Glutamatergic neuron (in vitro differentiated cells): ENCODE results near the gene LSAMP. TPM values are rescaled to one million over a fixed set of nuclear protein-coding genes. Genes with fewer than 3 reads are reported as not detected.

Experiments used
- DNase-seq: peaks from one replicate; pipeline ENCODE4 v3.0.0; 2022
- H3K27ac Mint-ChIP-seq: one replicate; pipeline ENCODE4 v1.8.0; 2020; ENCODE audit warnings: mild to moderate bottlenecking, mixed read lengths, inconsistent platforms; ENCODE audit not compliant: unreplicated experiment
- H3K27me3 Mint-ChIP-seq: one replicate; pipeline ENCODE4 v1.8.0; 2020; ENCODE audit warnings: mild to moderate bottlenecking, moderate library complexity, mixed read lengths, inconsistent platforms; ENCODE audit not compliant: unreplicated experiment
- H3K36me3 Mint-ChIP-seq: one replicate; pipeline ENCODE4 v1.8.0; 2020; ENCODE audit warnings: mild to moderate bottlenecking, mixed read lengths, inconsistent platforms; ENCODE audit not compliant: unreplicated experiment
- H3K4me1 Mint-ChIP-seq: one replicate; pipeline ENCODE4 v1.8.0; 2020; ENCODE audit warnings: mild to moderate bottlenecking, low read depth, mixed read lengths, inconsistent platforms; ENCODE audit not compliant: unreplicated experiment
- H3K4me3 Mint-ChIP-seq: one replicate; pipeline ENCODE4 v1.8.0; 2020; ENCODE audit warnings: mild to moderate bottlenecking, mixed read lengths, inconsistent platforms; ENCODE audit not compliant: unreplicated experiment
- H3K9me3 Mint-ChIP-seq: one replicate; pipeline ENCODE4 v1.8.0; 2020; ENCODE audit warnings: mild to moderate bottlenecking, moderate library complexity, mixed read lengths, inconsistent platforms; ENCODE audit not compliant: unreplicated experiment
- total RNA-seq: library from RNA; stranded (reverse); fragmentation: NEBNext Ultra II Directional; extraction: Animal tissue kit (Norgen Biotek cat#: 25700); gene quantifications from one replicate; pipeline ENCODE4 v1.2.1, GENCODE V29; 2021; ENCODE audit not compliant: unreplicated experiment
- TF ChIP-seq, protein P1 (sequence below): fragments of 200-600 bp; sonication (generic); IDR thresholded peaks from one replicate; pipeline ENCODE4 v1.5.0; 2021; ENCODE audit not compliant: partially characterized antibody, unreplicated experiment

Gene LSAMP
- total RNA-seq, 1 donor from 2014 or later = 67.1 TPM

- no peak overlapping the region for H3K27ac Mint-ChIP-seq
- peaks cover 2% of the 10 kb centered on the region for H3K4me1 Mint-ChIP-seq
- no peak for DNase-seq
Measured at GRCh38 chr3:116059421-116060096, 385.7 kb downstream of the LSAMP start.

DNA sequence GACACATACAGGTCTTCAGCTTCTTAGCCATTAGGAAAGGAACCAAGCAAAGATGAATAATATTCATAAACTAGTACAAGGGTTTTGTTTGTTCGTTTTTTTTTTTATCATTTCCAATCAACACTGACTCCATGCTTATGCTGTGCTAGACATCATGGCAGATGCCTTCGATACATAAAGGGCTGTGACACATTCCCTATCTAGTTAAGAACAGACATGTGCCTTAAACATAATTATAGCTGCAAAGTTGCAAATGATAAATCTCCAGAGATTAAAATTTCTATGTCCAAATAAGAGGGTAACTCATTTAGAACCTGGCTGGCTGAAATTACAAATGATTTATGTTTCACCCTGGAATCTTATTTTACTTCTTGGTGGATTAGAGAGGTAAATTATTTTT is 386.4 kb downstream of the LSAMP start:
- no peaks in the 10 kb centered on the region for H3K36me3 Mint-ChIP-seq
- H3K4me3 Mint-ChIP-seq = no peak overlapping the region
- DNase-seq = no peak
- H3K27ac Mint-ChIP-seq = no peak overlapping the region
- no peaks in the 10 kb centered on the region for H3K9me3 Mint-ChIP-seq
- peaks cover 2% of the 10 kb centered on the region for H3K4me1 Mint-ChIP-seq
- no peaks in the 10 kb centered on the region for H3K27me3 Mint-ChIP-seq
- TF ChIP-seq, protein P1, sequence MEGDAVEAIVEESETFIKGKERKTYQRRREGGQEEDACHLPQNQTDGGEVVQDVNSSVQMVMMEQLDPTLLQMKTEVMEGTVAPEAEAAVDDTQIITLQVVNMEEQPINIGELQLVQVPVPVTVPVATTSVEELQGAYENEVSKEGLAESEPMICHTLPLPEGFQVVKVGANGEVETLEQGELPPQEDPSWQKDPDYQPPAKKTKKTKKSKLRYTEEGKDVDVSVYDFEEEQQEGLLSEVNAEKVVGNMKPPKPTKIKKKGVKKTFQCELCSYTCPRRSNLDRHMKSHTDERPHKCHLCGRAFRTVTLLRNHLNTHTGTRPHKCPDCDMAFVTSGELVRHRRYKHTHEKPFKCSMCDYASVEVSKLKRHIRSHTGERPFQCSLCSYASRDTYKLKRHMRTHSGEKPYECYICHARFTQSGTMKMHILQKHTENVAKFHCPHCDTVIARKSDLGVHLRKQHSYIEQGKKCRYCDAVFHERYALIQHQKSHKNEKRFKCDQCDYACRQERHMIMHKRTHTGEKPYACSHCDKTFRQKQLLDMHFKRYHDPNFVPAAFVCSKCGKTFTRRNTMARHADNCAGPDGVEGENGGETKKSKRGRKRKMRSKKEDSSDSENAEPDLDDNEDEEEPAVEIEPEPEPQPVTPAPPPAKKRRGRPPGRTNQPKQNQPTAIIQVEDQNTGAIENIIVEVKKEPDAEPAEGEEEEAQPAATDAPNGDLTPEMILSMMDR = no peak

More at GRCh38 chr3:116059421-116060096, 385.7 kb downstream of the LSAMP start:
- TF ChIP-seq, protein P1 = no peak
- Mint-ChIP-seq H3K9me3 (no peaks in the 10 kb centered on the region), H3K4me3 (no peak overlapping the region), H3K36me3 (no peaks in the 10 kb centered on the region), H3K27me3 (no peaks in the 10 kb centered on the region)

DNA sequence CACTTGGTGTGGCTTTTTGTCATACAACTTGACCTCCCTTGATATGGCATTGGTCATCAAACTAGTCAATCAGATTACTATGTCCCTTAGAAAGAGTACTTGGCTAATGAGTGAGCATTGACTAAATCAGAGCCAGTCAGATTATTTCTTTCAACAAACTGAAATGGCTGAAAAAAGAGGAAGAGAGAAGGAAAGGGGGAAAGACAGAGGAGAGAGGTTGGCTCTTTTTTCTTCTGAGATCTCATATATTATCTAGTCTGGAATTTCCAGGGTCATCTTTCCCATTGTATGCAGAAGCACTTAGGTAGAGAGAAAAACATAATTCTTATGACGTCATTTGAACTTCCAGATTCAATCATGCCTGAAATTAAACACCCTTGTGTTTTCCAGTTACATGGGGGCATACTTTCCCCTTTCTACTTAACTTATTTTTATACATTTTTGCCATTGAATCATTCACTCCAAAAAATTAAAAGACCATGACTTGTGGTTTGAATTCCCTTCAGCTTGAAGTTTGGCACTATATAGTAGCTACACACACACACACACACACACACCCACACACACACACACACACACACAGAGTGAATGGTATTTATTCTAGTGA is 387.8 kb downstream of the LSAMP start:
- H3K27ac Mint-ChIP-seq = no peak overlapping the region
- H3K4me1 Mint-ChIP-seq = peaks cover 5% of the 10 kb centered on the region
- no peak overlapping the region for H3K4me3 Mint-ChIP-seq
- H3K9me3 Mint-ChIP-seq = no peaks in the 10 kb centered on the region
- DNase-seq = no peak
- TF ChIP-seq, protein P1 = no peak
- no peaks in the 10 kb centered on the region for H3K36me3 Mint-ChIP-seq
- H3K27me3 Mint-ChIP-seq = no peaks in the 10 kb centered on the region

DNA sequence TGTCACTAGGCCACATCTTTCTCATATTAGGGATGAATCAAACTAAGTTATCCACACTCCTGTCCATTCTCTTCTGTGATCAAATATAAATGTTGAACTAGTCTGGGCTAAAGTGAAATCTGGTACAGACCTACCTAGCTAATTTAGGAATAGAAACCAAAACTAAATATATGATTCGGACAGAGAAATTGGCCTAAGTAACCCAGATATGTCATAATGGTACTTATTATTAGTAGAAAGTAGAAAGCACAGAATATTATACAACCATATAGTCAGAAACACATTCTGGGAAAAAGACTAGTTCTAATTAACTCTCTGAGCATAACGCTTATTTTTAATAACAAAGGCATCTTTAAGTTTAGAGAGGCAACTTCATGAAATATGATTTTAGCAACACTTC is 389.0 kb downstream of the LSAMP start:
- DNase-seq = no peak
- H3K27me3 Mint-ChIP-seq = no peaks in the 10 kb centered on the region
- no peak overlapping the region for H3K27ac Mint-ChIP-seq
- H3K9me3 Mint-ChIP-seq = no peaks in the 10 kb centered on the region
- H3K36me3 Mint-ChIP-seq = no peaks in the 10 kb centered on the region
- no peak overlapping the region for H3K4me3 Mint-ChIP-seq
- TF ChIP-seq, protein P1 = no peak
- peaks cover 15% of the 10 kb centered on the region for H3K4me1 Mint-ChIP-seq

DNA sequence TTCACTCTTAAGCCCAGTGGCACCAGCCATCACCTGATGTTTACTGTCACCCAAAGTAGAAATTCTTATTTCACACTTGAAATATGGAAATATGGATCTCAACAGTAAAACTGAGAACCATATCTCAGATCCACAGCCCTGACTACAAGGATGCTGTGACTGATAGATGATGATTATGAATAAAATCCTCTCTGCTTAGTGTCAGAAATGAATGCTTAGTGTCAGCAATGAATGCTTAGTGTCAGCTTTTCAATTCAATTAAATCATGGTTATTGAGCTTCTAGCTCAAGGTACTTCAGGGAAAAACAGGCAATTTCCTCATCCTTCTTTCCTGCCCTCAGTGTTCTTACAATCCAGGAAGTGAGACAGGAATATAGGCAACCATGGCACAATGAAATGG is 392.3 kb downstream of the LSAMP start:
- TF ChIP-seq, protein P1 = no peak
- no peak for DNase-seq
- H3K4me3 Mint-ChIP-seq = no peak overlapping the region
- peaks cover 29% of the 10 kb centered on the region for H3K4me1 Mint-ChIP-seq
- H3K27me3 Mint-ChIP-seq = no peaks in the 10 kb centered on the region
- H3K36me3 Mint-ChIP-seq = no peaks in the 10 kb centered on the region
- H3K27ac Mint-ChIP-seq = no peak overlapping the region
- no peaks in the 10 kb centered on the region for H3K9me3 Mint-ChIP-seq
